Superior temporal gyrus (tissue), 1 donor: ENCODE data around the gene SMIM38.

Experiments used
- DNase-seq: peaks from one replicate; pipeline ENCODE4 v3.0.0-alpha.2; 2016; ENCODE audit errors: extremely low spot score

SMIM38 gene

GRCh38 chr11:69155302-69156234, at the start of gene SMIM38:
Gene SMIM38 (plus strand): TSS chr11:69155935. CDS start chr11:69157847, 1,912 bp downstream.
- peak; percentile 33 for DNase-seq

DNA sequence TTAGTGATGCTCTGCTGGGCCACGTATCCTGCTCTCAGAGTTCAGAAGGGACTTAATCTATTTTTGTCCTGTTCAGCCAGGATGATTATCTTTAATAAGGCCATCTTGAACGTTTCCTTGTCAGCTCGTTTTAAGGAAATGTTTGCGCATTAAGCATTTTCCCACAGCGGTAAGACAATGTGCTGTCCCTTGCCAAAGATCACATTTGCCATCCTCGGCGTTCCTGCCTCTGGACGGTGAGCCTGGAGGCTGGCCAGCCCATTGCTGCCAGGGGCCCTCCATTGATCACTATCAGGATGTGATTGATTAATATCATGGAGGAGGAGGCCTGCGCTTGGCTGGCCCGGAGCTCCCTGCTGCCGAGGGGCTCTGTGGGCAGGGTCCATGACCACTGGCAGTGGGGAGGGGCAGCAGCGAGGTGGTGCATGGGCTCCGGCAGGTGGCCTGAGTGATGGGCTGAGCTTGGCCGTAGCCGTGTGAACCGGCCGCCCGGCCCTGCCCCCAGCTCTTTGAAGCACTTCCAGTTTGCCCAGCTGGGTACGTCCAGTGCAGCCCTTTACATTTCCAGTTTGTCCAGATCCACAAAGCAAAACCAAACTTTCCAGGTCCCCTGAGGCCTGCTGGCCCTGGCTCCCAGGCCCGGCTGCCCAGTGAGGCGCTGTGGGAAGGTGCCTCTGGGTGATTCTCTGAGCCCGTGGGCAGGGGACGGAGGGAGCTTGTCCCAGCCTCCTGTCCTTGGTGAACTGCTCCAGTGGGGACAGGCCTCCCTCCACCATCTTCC, 49.5 kb upstream of the SMIM38 start:
- no peak for DNase-seq

DNA sequence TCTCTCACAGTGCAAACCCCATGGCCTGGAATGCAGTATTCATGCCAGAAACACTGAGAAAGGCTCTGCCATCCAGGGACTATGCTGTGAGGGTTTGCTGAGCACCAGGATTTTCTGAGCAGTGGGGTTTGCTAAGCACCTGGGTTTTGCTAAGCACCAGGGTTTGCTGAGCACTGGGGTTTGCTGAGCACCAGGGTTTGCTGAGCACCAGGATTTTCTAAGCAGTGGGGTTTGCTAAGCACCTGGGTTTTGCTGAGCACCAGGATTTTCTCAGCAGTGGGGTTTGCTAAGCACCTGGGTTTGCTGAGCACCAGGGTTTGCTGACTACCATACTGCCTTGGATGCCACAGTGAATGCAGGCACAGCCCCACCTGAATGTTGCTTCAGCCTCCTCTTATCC, 48.3 kb upstream of the SMIM38 start:
- DNase-seq, result no peak

DNA sequence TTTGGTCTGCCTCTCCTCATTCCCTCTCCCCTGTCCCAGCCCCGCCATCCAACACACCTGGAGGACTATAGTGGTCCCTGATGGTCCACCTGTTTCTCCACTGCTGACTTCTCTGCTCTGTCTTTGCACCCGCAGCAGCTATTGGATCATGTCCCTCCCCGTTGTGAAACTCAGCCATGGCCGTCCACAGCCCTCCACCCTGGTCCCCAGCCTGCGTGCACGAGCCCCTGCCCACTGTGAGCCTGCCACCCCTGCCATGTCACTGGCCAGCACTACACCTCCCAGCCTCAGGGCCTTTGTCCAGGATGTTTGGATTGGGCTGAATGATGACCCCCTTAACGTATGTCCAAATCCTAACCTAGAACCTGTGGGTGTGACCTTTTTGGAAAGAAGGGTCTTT, 47.7 kb upstream of the SMIM38 start:
- DNase-seq, result no peak

DNA sequence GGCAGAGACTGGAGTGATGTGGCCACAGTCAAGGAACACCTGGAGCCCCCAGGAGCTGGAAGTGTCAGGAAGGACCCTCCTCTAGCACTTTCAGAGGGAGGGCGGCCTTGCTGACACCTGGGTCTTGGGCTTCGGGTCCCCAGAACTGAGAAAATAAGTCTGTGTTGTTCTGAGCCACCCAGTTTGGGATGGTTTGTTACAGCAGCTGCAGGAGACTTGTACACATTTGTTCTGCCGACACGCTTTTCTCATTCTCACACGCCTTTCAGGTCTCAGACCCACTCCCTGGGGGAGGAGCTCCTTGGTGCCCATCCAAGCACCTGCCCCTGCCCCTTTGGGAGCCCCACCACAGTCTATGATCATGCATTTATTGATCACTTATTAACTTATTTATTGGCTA, 47.2 kb upstream of the SMIM38 start:
- DNase-seq, result no peak

GRCh38 chr11:69109101-69109500, 46.6 kb upstream of the SMIM38 start:
- no peak for DNase-seq

DNA sequence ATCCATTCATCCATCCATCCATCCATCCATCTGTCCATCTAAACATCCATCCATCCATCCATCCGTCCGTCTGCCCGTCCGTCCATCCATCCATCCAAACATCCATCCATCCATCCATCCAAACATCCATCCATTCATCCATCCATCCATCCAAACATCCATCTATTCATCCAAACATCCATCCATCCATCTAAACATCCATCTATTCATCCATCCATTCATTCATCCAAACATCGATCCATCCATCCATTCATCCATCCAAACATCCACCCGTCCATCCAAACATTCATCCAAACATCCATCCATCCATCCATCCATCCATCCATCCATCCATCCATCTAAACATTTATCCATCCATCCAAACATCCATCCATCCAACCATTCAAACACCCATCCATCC, 45.3 kb upstream of the SMIM38 start:
- DNase-seq, result no peak

DNA sequence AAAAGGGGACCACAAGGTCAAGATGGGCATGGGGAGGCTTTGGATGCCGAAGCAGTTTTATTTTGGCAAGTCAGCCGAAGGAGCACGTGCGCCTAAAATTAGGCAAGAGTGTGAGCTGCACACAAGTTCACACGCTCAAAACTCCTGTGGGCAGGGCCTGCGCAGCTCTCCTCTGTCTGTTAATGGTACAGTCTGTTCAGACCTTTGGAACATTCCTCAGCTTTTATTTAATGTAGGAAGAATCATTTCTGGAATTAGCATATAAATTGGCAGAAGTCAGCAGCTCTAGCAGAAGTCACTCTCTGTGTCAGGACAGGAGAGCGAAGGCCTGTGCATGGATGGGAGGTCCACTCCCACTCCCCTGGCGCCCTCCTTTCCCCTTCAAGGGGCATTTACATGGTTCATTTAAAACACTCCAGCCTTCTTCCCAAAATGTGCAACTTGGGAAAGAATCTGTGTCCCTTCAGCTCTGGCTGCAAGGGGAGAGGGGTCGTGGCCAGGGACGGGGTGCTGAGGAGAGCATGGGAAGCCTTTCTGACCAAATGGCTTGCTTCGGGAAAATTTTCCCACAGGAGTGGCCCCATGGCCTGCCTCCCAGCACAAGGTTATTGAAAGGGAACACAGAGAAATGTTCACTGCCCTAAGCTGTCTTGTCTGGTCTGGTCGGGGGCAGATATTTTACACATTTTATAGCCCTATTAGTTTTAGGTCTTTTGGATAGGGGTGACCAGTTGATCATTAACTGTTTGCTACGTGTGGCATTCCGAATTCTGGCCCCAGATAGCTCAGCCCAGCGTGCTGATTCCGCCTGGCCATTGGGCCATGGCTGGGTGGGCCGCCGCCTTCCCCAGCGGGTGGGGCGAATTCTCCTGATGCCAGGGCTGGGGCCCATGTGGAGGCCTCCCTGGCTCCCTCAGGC, 43.9 kb upstream of the SMIM38 start:
- DNase-seq, result no peak

GRCh38 chr11:69113226-69113625, 42.5 kb upstream of the SMIM38 start:
- DNase-seq, result no peak

- DNase-seq, result no peak
Observed at GRCh38 chr11:69113646-69114340, 41.9 kb upstream of the SMIM38 start.

DNA sequence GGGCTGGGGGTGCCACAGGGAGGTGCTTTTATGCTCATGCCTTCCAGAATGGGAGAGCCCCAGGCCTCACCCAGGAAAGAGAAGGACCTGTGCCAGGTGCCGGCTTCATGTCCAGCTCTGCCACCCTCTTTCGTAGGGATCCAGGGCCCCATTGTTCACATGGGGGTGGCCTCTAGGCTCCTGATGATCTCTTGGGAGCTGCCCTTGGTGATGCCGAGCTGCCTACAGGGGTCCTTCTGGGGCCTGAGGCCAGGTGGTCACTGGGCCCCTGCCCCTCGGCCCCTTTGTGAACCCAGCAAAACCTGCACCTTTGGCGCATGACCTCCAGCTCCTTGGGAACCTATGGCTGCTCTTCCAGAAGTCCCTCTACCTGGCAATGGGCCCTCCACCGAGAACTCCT, 41.4 kb upstream of the SMIM38 start:
- no peak for DNase-seq

- DNase-seq, result no peak
Observed at GRCh38 chr11:69114811-69115523, 40.8 kb upstream of the SMIM38 start.

- no peak for DNase-seq
Observed at GRCh38 chr11:69115586-69116560, 39.9 kb upstream of the SMIM38 start.

- DNase-seq, result no peak
Observed at GRCh38 chr11:69116671-69117070, 39.1 kb upstream of the SMIM38 start.

GRCh38 chr11:69119190-69119589, 36.5 kb upstream of the SMIM38 start:
- no peak for DNase-seq

DNA sequence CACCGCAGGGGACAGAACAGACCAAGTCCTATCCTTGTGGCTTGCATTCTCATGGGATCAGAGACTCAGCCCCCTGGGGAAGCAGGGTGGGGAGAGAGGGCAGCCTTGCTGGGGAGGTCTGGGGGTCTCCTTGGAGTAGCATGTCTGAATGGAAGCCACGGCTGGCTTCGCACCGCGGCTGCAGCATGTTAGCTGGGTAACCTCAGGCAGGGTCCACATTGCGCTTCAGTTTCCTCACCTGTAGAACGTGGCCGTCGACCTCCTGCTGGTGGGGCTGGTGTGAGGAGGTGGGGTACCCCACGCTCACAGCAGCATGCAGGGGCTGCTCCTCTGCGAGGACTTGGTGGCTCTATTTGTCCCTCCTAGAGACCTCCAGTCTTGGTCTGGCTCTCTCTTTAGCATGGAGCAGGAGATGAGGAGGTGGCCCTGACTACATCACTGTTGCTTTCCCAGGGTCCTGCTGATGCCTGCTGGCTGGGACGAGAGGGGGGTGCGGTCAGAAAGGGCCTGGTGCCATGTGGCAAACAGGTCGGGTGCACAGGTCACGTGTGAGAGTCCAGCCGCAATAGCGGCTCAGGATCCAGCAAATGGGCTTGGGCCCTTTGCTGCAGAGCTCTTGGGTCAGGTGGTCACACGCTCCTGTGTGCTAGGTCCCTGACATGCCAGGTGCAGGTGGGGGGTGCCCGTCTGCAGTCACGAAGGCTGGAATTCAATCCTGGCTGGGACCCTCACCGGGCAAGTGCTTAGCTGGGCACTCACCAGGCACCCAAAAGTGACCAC, 35.4 kb upstream of the SMIM38 start:
- no peak for DNase-seq

- DNase-seq, result no peak
Observed at GRCh38 chr11:69121021-69121420, 34.7 kb upstream of the SMIM38 start.

DNA sequence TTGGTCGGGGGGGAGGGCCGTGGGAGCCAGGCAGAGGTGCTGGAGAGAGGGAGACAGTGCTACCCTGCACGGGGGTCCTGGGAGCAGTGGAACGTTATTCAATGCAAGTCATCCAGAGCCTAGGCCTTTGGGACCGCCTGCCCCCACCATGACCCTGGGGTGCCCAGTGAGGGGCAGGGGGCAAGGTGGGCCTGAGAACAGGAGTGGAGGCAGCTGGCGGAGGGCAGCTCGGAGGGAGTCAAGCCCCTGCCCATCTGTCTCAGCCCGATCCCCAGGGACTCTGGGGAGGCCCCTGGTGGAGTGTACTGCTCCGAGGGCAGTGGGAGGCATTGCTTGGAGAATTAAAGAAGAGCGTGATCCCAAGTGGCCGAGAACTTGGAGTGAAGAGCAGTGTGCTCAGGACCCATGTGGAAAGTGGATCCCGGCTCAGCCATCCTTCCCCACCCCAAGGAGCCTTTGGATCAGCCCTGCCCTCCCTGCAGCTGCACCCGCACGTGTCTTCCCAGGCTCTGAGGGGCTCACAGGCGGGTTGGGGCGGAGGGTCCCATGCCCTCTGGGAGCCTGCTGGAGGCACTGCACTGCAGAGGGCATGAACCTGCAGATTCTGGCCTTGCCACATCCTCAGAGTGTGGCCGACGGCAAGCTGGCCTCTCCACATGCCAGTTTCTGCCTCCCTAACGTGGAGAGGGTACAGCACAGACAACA, 34.0 kb upstream of the SMIM38 start:
- no peak for DNase-seq
